GM21515 (cell line): Measurements from ENCODE around the gene C10orf62.

Experiments used
- ATAC-seq: cut with Tn5 transposase; IDR thresholded peaks from one replicate; pipeline ENCODE4 v1.9.1; 2021; ENCODE audit not compliant: unreplicated experiment

Gene C10orf62

DNA sequence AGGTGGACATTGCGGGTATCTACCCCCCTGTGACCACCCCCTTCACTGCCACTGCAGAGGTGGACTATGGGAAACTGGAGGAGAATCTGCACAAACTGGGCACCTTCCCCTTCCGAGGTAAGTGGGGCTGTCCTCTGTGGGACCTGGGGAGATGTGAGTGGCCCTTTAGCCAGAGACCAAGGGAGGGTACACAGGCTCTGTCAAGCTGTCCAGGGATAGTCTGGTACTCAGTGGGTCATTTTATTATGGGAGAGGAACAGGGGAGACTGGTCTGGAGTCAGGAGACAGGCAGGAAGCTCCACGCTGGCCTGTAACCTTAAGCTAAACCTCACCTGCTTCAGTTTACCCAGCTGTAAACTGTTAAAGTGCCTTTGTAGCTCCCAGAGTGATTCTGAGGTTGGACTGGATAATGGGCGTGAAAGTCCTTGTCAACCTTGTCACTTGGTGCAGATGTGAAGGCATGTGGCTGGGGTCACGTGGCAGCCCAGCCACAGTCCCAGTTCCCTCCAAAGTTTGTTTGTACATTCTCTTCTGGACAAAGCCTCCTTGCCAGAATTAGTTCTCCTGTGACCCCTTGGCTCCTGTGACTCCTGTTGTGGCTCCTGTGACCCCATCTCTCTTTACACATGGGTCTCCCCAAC lies 4.6 kb upstream of the C10orf62 start:
- ATAC-seq, result no peak

DNA sequence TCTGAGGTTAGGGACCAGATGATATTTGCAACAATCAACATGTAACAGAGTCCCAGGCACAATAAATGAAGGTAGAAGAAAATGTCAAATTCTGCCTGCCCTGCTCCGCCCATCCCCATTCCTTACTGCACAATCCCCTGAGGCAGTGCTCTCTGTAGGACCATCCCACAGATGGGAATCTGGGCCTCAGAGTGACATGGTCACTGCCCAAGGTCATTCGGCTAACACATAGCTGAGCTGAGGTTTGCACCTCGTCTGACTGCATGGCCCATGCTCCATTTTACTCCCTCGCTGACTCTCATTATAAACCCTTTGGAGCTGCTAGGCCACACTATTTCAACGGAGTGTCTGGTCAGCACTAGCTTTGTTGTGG lies 4.1 kb upstream of the C10orf62 start:
- no peak for ATAC-seq

DNA sequence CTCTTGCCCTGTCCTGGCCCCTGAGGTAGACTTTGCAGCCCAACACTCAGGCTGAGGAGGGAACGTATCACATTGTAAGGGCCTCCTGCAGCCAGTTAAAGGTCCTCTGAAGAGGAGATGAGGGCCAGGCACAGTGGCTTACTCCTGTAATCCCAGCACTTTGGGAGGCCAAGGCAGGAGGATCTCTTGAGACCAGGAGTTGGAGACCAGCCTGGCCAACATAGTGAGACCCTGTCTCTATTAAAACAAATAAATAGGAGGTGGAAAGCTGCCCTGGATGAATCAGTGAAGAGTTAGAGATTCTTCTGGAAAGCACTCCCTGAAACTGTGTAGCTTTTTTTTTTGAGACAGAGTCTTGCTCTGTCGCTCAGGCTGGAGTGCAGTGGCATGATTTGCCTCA lies 2.3 kb upstream of the C10orf62 start:
- no peak for ATAC-seq

DNA sequence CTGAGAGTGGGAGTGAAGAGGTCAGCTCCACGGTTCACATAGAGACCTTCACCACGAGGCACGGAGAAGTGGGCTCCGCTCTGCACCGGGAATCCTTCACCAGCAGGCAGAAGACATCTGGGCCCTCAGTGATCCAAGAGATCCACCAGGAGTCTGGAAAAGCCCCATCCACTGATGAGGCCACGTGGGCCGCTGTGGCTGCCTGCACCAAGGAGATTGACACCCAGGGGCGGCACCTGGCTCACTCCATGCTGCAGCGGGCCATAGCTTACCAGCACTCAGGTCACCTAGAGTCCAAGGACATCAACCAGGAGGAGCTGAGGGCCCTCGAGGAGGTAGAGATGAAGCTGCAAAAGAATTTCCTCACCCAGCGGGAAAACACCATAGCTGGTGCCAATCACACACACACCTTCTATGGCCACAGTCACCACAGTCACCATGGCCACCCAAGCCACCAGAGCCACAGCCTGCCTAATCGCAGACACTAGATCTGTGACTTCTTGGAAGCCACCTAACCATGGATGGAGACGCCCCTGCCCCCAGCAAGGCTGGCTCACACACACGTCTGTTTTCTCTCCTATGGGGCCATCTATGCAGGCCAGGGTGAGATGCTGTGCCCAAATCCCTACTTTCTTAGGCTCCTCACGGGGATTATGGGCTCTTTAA lies 694 bp downstream of the C10orf62 start:
- no peak for ATAC-seq

DNA sequence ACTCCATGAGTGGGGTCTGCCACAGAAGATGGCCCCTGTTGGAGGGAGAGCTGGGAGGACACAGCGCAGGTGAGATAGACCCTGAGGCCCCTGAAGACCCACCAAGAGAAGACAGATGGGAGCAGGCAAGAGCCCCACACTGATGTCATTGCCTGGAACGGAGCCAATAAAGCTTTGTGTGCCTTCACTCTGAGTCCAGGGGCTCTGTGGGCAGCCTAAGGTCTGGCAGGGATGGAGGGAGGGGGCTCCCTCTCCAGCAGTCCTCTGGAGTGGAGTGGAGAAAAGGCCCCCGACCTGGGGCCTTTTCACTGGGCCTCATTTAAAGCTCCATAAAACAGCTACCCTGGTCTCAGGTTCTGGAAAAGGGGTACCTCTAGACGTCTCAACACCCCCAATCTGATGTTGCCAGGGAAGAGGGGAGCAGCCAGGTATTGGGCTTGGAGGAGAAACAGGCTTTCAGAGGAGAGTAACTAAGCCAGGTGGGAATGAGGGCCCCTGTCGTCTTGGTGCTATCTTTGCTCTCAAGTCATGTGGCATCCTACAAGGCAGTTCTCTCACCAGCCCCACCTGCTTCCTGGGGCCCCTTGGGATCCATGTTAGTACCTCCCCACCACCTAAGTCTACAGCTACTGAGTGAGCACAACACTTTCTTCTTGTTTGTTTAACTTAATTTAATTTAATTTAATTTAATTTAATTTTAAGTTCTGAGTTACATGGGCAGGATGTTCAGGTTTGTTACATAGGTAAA lies 1.4 kb downstream of the C10orf62 start:
- no peak for ATAC-seq

DNA sequence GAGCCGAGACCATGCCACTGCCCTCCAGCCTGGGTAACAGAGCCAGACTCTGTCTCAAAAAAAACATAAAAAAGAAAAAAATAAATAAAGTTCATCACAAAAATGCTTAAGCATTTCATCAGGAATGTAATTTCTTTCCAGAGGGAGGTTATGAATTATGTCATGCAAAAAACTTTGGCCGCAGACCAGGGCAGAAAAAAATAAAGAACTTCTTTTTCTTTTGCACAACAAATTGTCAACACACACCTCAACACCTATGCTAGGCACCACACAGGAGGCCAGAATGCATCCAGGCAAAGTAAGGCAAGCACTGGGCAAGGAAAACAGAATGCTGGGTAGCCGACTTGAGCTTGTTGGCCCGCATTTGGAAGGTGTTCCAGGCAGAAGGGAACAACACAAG lies 3.9 kb downstream of the C10orf62 start:
- ATAC-seq, result no peak

DNA sequence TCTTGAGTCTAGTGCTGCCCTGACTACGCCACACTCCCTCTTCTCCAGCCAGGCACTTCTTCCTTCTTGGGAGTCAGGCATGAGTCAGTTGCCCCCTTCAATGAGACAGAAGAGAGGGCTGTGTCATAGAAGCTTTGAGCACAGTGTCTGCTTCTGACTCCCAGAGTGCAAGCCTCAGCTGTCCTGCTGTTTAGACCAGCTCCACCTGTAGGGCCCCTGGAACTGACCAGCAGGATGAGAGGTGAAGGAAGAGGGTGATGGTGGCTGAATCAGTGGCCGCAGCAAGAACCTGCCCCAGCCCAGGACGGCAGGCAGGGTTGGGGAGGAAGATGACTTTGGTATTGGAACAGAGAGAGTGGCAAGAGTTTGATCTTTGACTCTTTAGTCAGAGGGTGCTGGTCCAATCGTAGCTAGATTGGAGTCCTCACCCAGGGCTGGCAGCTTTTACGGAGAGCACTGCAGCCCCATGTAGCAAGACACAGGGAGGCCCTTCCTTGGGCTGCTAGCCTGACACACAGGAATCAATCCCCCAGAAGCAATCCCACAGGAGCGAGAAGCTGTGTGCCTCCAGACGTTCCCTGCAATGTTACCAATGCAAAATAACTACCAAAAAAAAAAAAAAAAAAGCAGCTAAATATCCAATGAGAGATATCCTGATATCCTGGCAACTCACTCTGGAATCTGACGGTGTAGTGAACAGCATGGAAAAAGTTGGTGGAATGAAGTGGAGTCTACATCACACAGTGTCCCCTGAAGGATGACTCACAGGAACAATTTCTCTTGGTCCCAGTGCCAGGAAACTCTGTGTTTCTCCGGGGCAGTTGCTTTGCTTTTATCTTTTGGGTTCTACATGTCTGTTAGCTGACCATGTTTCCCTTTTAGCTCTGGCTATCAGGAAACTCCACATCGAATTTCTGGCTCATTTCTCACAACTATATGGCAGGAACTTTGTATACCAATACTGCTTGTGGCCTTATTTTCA lies 6.9 kb downstream of the C10orf62 start:
- ATAC-seq, result no peak

DNA sequence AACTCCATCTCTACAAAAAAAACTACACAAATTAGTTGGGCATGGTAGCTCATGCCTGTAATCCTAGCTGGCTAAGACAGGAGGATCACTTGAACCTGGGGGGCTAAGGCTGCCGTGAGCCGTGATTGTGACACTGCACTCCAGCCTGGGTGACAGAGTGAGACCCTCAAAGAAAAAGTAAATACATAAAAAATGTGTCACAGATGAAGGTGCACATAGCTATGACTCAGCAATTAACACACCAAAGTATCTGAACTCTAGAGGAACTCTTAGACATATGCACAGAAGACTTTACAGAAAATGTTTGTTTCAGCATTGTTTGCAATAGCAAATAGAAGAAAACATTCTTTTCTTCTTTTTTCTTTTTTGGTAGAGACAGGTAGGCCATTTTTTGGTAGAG lies 8.3 kb downstream of the C10orf62 start:
- ATAC-seq, result no peak

DNA sequence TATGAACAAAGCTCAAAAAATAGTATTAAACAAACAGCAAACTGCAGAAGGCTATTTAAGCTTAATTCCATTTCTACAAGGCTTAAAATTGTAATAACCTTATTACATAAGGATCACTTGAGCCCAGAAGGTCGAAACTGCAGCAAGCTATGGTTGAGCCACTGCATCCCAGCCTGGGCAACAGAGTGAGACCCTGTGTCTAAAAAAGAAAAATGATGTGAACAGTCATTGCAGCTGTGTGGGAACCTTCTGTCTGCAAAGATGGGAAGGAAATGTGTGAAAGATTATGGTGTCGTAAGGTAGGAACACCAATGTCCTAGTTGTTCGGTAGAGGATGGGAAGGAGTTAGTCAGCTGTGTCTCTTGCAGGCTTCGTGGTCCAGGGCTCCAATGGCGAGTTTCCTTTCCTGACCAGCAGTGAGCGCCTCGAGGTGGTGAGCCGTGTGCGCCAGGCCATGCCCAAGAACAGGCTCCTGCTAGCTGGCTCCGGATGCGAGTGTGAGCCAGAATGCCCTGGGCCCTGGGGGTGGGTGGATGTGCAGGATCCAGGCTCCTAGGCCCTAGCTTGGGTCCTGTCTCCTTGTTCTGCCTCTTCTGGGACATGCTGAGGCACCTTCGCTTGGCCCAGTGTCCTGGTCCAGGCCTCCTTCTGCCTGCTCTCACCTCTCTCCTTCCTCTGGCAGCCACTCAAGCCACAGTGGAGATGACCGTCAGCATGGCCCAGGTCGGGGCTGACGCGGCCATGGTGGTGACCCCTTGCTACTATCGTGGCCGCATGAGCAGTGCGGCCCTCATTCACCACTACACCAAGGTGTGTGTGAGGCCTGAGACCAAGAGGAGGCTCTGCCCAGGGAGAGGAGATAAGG lies 9.1 kb downstream of the C10orf62 start:
- no peak for ATAC-seq

DNA sequence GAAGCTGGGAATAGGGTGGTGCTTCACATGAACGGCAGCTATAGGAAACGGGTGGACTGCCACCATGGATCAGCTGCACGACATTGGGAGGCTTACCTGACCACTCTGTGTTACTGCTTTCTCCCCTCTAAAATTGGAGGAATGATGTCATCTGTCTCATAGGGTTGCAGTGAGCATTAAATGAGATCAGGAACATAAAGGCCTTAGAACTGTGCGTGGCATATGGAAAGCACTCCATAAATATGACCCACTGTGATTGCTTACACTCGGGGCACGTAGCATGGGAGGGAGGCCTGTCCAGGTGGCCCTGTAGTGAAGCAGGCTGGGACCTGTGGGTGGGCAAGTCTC lies 9.7 kb downstream of the C10orf62 start:
- no peak for ATAC-seq

DNA sequence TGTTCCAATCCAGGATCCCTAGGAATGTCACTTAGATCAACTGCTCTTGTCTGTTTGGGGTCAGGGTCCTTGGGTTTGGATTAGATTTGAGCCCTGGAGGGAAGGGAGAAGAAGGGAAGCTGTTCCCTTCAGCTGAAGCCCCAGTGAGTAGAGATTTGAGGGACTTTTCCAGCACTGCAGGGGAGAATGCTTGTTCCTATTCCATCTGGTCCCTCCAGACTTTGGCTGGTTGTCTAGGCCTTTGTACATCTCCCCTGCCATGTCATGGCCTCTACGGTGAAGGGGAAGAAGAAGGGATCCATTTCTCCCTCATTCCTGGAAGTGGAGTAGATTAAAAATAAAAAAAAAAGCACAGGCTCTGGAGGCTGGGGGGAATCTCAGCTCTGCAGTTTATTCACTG lies 11.1 kb downstream of the C10orf62 start:
- ATAC-seq, result no peak

DNA sequence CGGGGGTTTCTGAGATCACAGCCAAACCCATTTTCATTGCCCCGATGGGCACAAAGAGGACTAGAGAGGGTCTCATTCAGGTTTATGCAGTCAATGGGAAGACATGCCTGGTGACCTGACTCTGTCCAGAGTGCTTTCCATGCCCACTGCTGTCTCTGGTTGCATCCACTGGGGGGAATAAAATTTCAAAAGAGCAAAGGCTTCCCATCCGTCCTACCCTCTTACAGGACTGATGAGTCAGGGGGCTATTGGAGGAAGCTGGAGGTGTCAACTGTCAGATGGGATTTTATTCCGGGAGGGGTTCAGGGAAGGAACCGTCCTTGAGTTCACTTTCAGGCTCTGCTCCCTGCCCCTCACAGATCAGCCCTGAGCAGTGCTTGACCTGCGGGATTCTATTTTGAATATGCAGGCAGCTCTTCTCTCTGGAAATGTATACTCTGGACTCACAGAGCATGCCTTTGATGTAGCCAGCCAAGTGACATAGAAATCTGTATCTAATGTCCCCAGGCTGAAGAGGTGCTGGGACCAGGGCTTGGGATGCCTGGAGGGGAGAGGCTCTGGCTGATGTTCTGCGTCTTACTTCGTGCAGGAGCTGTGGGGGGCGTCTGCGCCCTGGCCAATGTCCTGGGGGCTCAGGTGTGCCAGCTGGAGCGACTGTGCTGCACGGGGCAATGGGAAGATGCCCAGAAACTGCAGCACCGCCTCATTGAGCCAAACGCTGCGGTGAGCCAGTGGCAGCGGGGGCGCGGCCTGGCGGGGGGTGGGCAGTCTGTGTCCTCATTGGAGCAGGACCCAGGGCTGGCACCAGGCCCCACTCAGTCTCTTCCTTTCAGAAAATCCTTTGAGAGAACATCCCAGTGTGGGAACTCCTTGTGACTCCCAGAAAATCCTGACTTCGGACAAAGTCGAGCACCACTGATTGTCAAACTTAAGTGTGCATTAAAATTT lies 12.0 kb downstream of the C10orf62 start:
- no peak for ATAC-seq

DNA sequence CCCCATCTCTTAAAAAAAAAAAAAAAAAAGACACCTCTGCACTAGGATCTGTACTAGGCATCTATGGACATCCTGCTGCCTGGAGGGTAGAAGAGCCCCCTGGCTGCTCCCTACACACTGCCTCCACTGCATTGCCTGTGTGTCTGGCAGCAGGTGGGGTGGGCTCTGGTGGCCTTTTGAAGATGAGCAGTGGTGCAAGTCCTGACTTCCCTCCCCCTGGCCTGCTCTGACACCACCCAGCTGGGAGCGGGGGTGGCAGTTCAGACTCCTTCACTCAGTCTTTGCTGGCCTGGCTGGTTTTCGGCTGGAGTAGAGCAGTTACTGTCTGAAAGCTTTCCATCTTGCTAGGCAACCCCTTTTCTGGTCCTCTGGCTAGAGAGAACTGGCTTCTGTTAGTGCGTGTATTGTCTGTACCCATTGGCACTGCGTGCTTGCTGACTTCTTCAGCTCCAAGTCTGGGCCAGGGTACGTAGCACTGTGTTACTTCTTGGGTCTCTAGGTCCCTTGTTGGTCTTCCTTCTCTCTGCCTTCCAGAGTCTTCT lies 17.6 kb downstream of the C10orf62 start:
- ATAC-seq, result no peak

DNA sequence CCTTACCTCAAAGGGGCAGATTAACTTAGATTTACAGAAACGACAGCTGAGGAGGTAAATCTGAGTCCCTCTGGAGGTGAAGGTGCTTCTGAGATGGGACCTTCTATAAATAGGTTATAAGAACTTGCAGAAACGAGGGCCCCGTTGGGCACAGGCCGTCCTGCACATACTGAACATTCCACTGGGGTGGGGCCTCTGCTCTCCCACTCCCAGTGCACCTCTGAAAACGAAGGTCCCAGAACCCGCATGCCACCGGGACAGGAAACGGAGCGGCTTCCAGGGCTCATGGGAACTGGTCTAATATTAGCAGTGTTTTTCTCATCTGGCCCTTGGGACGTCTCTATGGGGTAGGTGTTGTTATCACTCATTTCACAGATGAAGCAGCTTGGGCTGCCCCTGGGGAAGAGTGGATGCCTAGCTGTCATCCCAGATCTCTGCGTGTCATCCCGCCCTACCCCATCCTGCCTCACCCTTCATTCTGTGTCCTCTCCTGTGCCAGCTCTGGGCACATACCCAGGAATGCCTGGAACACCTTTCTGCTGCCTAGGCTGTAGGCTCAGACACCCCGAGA lies 19.6 kb downstream of the C10orf62 start:
- ATAC-seq, result no peak

DNA sequence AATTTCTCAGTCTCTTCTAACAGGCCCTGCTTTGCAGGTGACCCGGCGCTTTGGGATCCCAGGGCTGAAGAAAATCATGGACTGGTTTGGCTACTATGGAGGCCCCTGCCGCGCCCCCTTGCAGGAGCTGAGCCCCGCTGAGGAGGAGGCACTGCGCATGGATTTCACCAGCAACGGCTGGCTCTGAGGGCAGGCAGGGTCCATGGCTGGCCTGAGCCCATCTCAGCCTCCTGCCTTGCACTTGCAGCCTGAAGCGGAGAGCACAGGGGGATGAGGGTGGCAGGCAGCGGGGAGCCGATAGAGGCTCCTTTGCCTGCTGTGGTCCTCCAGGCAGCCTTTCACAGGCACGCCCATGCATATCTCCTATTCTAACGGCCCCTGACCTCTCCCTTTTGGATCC lies 22.0 kb downstream of the C10orf62 start:
- ATAC-seq, result no peak

DNA sequence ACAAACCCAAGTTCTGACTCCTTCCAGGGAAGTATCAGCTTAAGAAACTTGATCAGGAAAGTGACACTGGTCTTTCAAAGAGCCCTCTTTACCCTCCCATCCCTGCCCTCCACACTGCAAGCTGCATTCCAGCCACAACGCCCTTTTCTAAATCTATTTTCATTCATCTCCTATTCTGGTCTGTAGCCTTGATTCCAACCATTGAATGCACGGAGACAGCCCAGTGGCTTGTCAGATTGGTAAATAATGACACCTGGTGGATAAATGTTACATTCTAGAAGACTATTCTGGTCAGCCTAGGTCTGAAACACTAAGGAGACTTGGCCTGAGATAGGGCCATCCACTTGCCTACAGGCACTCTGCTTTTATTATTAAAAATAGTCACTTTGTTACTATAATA lies 22.9 kb downstream of the C10orf62 start:
- ATAC-seq, result no peak

DNA sequence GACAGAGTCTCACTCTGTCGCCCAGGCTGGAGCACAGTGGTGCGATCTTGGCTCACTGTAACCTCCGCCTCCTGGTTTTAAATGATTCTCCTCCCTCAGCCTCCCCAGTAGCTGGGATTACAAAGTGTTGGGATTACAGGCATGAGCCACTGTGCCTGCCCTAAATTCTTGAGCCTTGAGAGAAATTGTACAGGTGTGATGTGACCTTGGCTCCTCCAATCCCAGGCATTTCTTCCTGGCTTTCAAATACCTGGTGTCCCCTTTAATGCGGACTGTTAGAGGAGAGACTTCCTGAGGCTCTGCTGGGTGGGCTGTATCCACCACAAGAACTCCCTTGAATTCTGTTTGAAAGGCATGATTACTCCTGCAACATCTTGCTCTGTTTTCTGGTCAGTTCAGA lies 28.8 kb downstream of the C10orf62 start:
- no peak for ATAC-seq

DNA sequence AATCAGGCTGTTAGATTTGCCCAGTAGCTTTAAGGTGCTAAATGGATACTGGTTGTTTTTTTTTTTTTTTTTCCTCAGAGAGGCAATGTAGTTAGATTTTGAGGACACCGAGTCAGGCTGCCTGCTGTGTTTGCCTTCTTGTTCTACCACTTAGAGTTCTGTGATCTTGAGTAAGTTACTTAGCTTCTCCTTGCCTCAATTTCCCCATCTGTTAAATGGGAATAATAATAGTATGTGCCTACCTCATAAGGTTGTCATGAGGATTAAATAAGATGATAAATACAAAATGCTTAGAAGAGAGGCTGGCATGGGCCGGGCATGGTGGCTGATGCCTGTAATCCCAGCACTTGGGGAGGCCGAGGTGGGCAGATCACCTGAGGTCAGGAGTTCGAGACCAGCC lies 29.2 kb downstream of the C10orf62 start:
- ATAC-seq, result no peak

DNA sequence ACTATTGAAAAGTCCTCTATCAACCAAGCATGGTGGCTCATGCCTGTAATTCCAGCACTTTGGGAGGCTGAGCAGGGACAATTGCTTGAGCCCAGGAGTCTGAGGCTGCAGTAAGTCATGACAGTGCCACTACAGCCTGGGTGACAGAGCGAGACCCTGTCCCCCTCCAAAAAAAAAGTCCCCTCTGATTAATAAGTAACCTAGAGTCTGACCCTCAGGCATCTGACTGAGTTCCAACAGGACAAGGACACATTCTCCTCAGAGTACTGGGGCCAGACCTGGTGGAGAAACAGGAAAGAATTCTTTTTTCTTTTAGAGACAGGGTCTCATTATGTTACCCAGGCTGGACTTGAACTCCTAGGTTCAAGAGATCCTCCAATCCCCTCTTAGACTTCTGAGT lies 33.8 kb downstream of the C10orf62 start:
- no peak for ATAC-seq
